Loucy (cell line): ENCODE data around the gene MTMR12.

Experiments
- H2AFZ ChIP-seq: fragments of 200-600 bp; sonication (generic); 2 replicates; pipeline ENCODE4 v1.6.0; 2016; ENCODE audit warnings: antibody characterized with exemption, mild to moderate bottlenecking, low read length, moderate library complexity
- H3F3A ChIP-seq: fragments of 200-600 bp; 2 replicates; pipeline ENCODE4 v1.6.0; 2016; ENCODE audit warnings: antibody characterized with exemption, low read depth, mild to moderate bottlenecking
- H3K27me3 ChIP-seq: fragments of 200-600 bp; sonication (generic); 2 replicates; pipeline ENCODE4 v1.6.1; 2014; ENCODE audit warnings: low read length, mild to moderate bottlenecking; ENCODE audit not compliant: insufficient read depth, poor library complexity, severe bottlenecking
- H3K36me3 ChIP-seq: fragments of 200-600 bp; sonication (generic); 2 replicates; pipeline ENCODE4 v1.6.1; 2016; ENCODE audit warnings: low read length; ENCODE audit not compliant: insufficient read depth
- H3K4me1 ChIP-seq: fragments of 200-600 bp; sonication (generic); 2 replicates; pipeline ENCODE4 v1.5.1; 2014; ENCODE audit warnings: low read length, mild to moderate bottlenecking; ENCODE audit not compliant: insufficient read depth, poor library complexity, severe bottlenecking
- H3K4me2 ChIP-seq: fragments of 200-600 bp; sonication (generic); 2 replicates; pipeline ENCODE4 v1.6.0; 2014; ENCODE audit warnings: antibody characterized with exemption, low read length, low read depth, mild to moderate bottlenecking; ENCODE audit not compliant: poor library complexity, severe bottlenecking
- H3K4me3 ChIP-seq: fragments of 200-600 bp; sonication (generic); 2 replicates; pipeline ENCODE4 v1.5.1; 2014; ENCODE audit warnings: low read length, mild to moderate bottlenecking, mixed read lengths; ENCODE audit not compliant: poor library complexity, severe bottlenecking
- H3K79me2 ChIP-seq: fragments of 200-600 bp; sonication (generic); 2 replicates; pipeline ENCODE4 v1.6.1; 2014; ENCODE audit warnings: low read length; ENCODE audit not compliant: insufficient read depth
- H3K9ac ChIP-seq: fragments of 200-600 bp; sonication (generic); 2 replicates; pipeline ENCODE4 v1.6.0; 2014; ENCODE audit warnings: mild to moderate bottlenecking, low read depth, low read length, moderate library complexity; ENCODE audit not compliant: poor library complexity, severe bottlenecking
- H3K9me2 ChIP-seq: fragments of 200-600 bp; sonication (generic); replicated peaks from 2 replicates; pipeline ENCODE4 v1.6.1; 2016; ENCODE audit warnings: low read depth, low read length, mixed read lengths
- H3K9me3 ChIP-seq: fragments of 200-600 bp; sonication (generic); 2 replicates; pipeline ENCODE4 v1.6.1; 2014; ENCODE audit warnings: mild to moderate bottlenecking, antibody characterized with exemption, low read length, low read depth; ENCODE audit not compliant: insufficient read depth
- H4K20me1 ChIP-seq: fragments of 200-600 bp; sonication (generic); 2 replicates; pipeline ENCODE4 v1.6.0; 2014; ENCODE audit warnings: antibody characterized with exemption, low read length, mild to moderate bottlenecking; ENCODE audit not compliant: insufficient read depth, poor library complexity, severe bottlenecking
- CTCF ChIP-seq: fragments of 200-600 bp; sonication (generic); conservative IDR thresholded peaks from 2 replicates; pipeline ENCODE4 v1.5.1; 2014; ENCODE audit warnings: mild to moderate bottlenecking, antibody characterized with exemption, low read length
- EZH2phosphoT487 ChIP-seq: fragments of 200-600 bp; IDR thresholded peaks from 2 replicates; pipeline ENCODE4 v1.6.1; 2018; ENCODE audit warnings: antibody characterized with exemption, mild to moderate bottlenecking, moderate library complexity, borderline replicate concordance

MTMR12 gene

GRCh38 chr5:32244017-32244416 is 68.7 kb downstream of the MTMR12 start:
- Histone ChIP-seq H3F3A (no peaks in the 10 kb centered on the region), H4K20me1 (no peaks in the 10 kb centered on the region), H3K4me1 (no peaks in the 10 kb centered on the region), H3K27me3 (no peaks in the 10 kb centered on the region), H2AFZ (no peak overlapping the region), H3K9me2 (no peaks in the 10 kb centered on the region), H3K9ac (no peak overlapping the region), H3K4me2 (no peak overlapping the region), H3K79me2 (no peaks in the 10 kb centered on the region), H3K9me3 (no peaks in the 10 kb centered on the region), H3K36me3 (peaks cover 36% of the 10 kb centered on the region; the same call in 1 of the 2 replicates), H3K4me3 (no peak overlapping the region)
- TF ChIP-seq CTCF: no peak
- no peak for TF ChIP-seq EZH2phosphoT487

GRCh38 chr5:32241034-32241783 is 71.5 kb downstream of the MTMR12 start:
- Histone ChIP-seq H3K27me3 (no peaks in the 10 kb centered on the region), H3K79me2 (no peaks in the 10 kb centered on the region), H3K4me1 (no peaks in the 10 kb centered on the region), H4K20me1 (no peaks in the 10 kb centered on the region), H2AFZ (no peak overlapping the region), H3K36me3 (peaks cover 11% of the 10 kb centered on the region; the same call in 1 of the 2 replicates), H3K4me3 (no peak overlapping the region), H3K9ac (no peak overlapping the region), H3K9me3 (no peaks in the 10 kb centered on the region), H3K4me2 (no peak overlapping the region), H3K9me2 (no peaks in the 10 kb centered on the region), H3F3A (no peaks in the 10 kb centered on the region)
- TF ChIP-seq EZH2phosphoT487: no peak
- TF ChIP-seq CTCF: no peak

GRCh38 chr5:32239385-32239784 is 73.4 kb downstream of the MTMR12 start:
- Histone ChIP-seq H3K9me2 (no peaks in the 10 kb centered on the region), H3K4me2 (no peak overlapping the region), H3K79me2 (no peaks in the 10 kb centered on the region), H4K20me1 (no peaks in the 10 kb centered on the region), H2AFZ (no peak overlapping the region), H3K9ac (no peak overlapping the region), H3K4me1 (no peaks in the 10 kb centered on the region), H3K27me3 (no peaks in the 10 kb centered on the region), H3K4me3 (no peak overlapping the region), H3F3A (no peaks in the 10 kb centered on the region), H3K36me3 (peaks cover 13% of the 10 kb centered on the region; the same call in 1 of the 2 replicates), H3K9me3 (no peaks in the 10 kb centered on the region)
- TF ChIP-seq CTCF: no peak
- no peak for TF ChIP-seq EZH2phosphoT487
